Measurements from ENCODE around the gene GRIPAP1. TPM values are rescaled to one million over a fixed set of nuclear protein-coding genes. Genes with fewer than 3 reads are reported as not detected.

GRIPAP1 gene
- total and polyA plus RNA-seq, 2 donors (not counting 3 experiments of a cell fraction or from before 2014, with no cell fraction given), result 25.3 to 49.4 TPM

DNA sequence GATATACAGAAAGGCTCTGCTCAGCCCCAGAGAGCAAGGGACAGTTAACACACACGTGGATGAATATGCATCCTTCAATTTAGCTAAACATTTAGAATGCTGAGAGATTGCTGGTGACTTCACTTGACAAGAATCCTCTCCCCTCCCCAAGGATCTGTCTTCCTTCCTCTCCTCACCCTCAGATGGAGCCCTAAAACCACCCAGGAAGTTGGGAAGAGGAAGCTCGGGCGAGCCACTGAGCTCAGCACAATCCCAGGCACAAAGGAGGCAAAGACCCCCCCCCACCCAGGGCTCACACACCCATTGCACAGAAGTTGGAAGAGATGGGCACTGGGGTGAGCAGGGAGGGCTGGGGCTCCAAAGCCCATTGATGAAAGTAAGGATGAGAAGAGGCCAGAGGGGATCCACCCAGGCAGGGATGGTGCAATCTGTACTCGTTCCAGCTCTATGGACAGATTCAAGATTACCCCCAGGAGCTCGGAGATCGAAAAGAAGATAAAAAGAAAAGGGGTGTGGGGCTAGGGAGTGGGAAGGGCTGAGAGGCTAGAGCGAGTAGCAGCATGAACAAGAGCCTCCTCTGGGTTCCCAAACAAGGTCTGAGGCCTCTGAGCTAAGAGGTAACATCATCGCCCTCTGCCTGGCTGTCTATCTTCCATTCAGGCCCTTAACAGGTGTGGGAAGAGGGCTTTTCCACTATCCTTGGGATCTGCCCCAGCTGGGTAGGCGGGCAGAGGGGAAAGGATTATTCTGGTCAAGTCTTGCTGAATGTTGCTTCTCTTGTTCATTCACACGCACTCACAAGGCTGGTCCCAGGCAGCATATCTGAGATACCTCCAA, 39.9 kb upstream of the GRIPAP1 start:
- TSS peak; percentile 43 for BruUV-seq (replicated peaks)
- peak; percentile 88 for FAIRE-seq
- CTCF ChIA-PET, result interaction anchor here (0.7 to 3.3 kb wide), 2 partner anchors 65 to 70 kb away, joined by 3 to 17 read pairs; partner anchors contain the start of gene KCND1

DNA sequence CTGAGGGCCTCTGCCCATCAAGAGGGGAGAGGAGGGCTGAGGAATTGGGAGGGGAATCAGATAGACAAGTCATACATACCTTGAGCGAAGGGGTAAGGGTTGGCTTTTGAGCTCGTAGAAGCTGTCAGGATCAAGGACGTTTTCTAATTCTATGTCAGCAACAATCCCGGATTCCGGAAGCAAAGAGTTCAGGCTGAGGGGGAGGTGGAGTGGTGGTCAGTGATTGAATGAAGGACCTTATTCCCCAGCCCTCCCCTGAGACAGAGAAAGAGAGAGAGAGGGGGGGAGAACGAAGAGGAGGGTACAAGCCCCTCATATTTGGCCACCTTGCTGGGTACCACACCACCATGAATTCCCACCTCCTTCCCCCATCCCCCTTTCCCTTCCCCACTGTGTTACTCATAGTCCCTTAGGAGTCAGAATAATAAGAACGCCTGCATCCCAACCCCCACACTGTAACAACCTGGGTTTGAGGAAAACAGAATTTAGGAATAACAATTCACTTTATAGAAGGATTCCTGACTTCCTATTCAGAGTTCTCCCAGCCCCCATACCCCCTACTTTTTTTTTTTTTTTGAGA, 38.4 kb upstream of the GRIPAP1 start:
- Histone ChIP-seq H3K36me3 (ENCODE audit: control insufficient read depth in 2 of 2, extremely low read depth in 1 of 2, insufficient read depth in 2 of 2, low read length in 2 of 2) (peaks cover 5 to 8% of the 10 kb centered on the region in 2 experiments), H3K9ac (replicated peaks; ENCODE audit: extremely low read depth, insufficient read depth, low read length) (peak overlapping the region; percentile 41), H3K9me1 (replicated peaks; ENCODE audit: control insufficient read depth, extremely low read depth, insufficient read depth, low read length) (no peaks in the 10 kb centered on the region), H2AFZ (ENCODE audit: low read depth, low read length) (no peak overlapping the region), H4K20me1 (replicated peaks; ENCODE audit: control insufficient read depth, extremely low read depth, insufficient read depth, low read length) (no peaks in the 10 kb centered on the region), H3K79me2 (ENCODE audit: control insufficient read depth, insufficient read depth, low read length) (peaks cover 29% of the 10 kb centered on the region), H3K27me3 (ENCODE audit: control insufficient read depth in 2 of 2, insufficient read depth in 2 of 2, low read length in 2 of 2) (no peaks in the 10 kb centered on the region), H3K4me2 (ENCODE audit: insufficient read depth, low read length) (peak overlapping the region; percentile 37), H3K4me3 (replicated peaks in 1 of 3; ENCODE audit: insufficient read depth in 1 of 3, low read depth in 1 of 3, low read length in 3 of 3) (peak overlapping the region in 2 of 3 experiments; percentile 19 to 23), H3K4me1 (ENCODE audit: control insufficient read depth, extremely low read depth, insufficient read depth, low read length) (peaks cover 33% of the 10 kb centered on the region), H3K9me3 (replicated peaks; ENCODE audit: control insufficient read depth, insufficient read depth, low read length) (no peaks in the 10 kb centered on the region), H3K27ac (ENCODE audit: insufficient read depth, low read depth, low read length) (peak overlapping the region; percentile 42)
- TF ChIP-seq EZH2 (IDR thresholded peaks at IDR 0.05; ENCODE audit: borderline replicate concordance, low read depth, low read length, severe bottlenecking), result no peak
- no peak for TF ChIP-seq GATA2 (IDR thresholded peaks at IDR 0.05; ENCODE audit: insufficient read depth, insufficient read length, low read depth, low read length)
- TF ChIP-seq MYC (IDR thresholded peaks at IDR 0.05; ENCODE audit: low read depth, low read length), result no peak
- TF ChIP-seq JUN (IDR thresholded peaks at IDR 0.05; ENCODE audit: borderline replicate concordance, insufficient read depth, insufficient read length, low read depth), result no peak
- no peak for TF ChIP-seq POLR2A (IDR thresholded peaks at IDR 0.05; ENCODE audit: low read depth, low read length)
- TF ChIP-seq, protein P1, sequence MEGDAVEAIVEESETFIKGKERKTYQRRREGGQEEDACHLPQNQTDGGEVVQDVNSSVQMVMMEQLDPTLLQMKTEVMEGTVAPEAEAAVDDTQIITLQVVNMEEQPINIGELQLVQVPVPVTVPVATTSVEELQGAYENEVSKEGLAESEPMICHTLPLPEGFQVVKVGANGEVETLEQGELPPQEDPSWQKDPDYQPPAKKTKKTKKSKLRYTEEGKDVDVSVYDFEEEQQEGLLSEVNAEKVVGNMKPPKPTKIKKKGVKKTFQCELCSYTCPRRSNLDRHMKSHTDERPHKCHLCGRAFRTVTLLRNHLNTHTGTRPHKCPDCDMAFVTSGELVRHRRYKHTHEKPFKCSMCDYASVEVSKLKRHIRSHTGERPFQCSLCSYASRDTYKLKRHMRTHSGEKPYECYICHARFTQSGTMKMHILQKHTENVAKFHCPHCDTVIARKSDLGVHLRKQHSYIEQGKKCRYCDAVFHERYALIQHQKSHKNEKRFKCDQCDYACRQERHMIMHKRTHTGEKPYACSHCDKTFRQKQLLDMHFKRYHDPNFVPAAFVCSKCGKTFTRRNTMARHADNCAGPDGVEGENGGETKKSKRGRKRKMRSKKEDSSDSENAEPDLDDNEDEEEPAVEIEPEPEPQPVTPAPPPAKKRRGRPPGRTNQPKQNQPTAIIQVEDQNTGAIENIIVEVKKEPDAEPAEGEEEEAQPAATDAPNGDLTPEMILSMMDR (IDR thresholded peaks at IDR 0.05; ENCODE audit: extremely low read depth in 1 of 2, insufficient read depth in 1 of 2, low read depth in 1 of 2, low read length in 2 of 2), result no peak
- TF ChIP-seq, protein P2, sequence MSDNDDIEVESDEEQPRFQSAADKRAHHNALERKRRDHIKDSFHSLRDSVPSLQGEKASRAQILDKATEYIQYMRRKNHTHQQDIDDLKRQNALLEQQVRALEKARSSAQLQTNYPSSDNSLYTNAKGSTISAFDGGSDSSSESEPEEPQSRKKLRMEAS (IDR thresholded peaks at IDR 0.05; ENCODE audit: insufficient read depth, insufficient read length), result no peak
- TF ChIP-seq FOS (IDR thresholded peaks at IDR 0.05; ENCODE audit: borderline replicate concordance, insufficient read depth, low read length), result no peak
- TF ChIP-seq POLR2AphosphoS5 (IDR thresholded peaks at IDR 0.05; ENCODE audit: insufficient read depth, low read depth, low read length), result no peak
- ChIA-PET CTCF (interaction anchor here (1.1 kb wide), 1 partner anchor 38 kb away, joined by 3 read pairs; the partner anchor contains the start of gene GRIPAP1), POLR2A (no interaction called here)
- BruUV-seq (replicated peaks), result TSS peak; percentile 13
- DNase-seq (ENCODE audit: low read depth, low spot score) (peak; percentile 30), FAIRE-seq (no peak)
- intact Hi-C loops (cut with micrococcal nuclease) (loop anchor here (5.0 kb wide), 1 partner anchor 122 kb away; the partner anchor contains the start of gene MAGIX), dilution Hi-C loops (cut with MboI; ENCODE audit: extremely low pct_ligation_motif_present, low sequenced_read_pairs) (no loop called here)

More for the DNA sequence above, 39.9 kb upstream of the GRIPAP1 start:
- peak; percentile 36 for TF ChIP-seq GATA2 (IDR thresholded peaks at IDR 0.05; ENCODE audit: insufficient read depth, insufficient read length, low read depth, low read length)
- no peak for TF ChIP-seq MYC (IDR thresholded peaks at IDR 0.05; ENCODE audit: low read depth, low read length)
- TF ChIP-seq POLR2A (IDR thresholded peaks at IDR 0.05; ENCODE audit: low read depth, low read length), result no peak
- intact Hi-C loops (cut with micrococcal nuclease), result loop anchor here (2.0 to 5.0 kb wide), 4 partner anchors 59 to 241 kb away; partner anchors contain the start of gene MAGIX
- no peaks in the 10 kb centered on the region for H3K27me3 ChIP-seq (ENCODE audit: control insufficient read depth in 2 of 2, insufficient read depth in 2 of 2, low read length in 2 of 2)
- no peaks in the 10 kb centered on the region for H4K20me1 ChIP-seq (replicated peaks; ENCODE audit: control insufficient read depth, extremely low read depth, insufficient read depth, low read length)
- H3K9ac ChIP-seq (replicated peaks; ENCODE audit: extremely low read depth, insufficient read depth, low read length), result peak overlapping the region; percentile 80
- H3K79me2 ChIP-seq (ENCODE audit: control insufficient read depth, insufficient read depth, low read length), result peaks cover 29% of the 10 kb centered on the region
- peak overlapping the region; percentile 61 for H3K4me2 ChIP-seq (ENCODE audit: insufficient read depth, low read length)
- H3K27ac ChIP-seq (ENCODE audit: insufficient read depth, low read depth, low read length), result peak overlapping the region; percentile 86
- H3K36me3 ChIP-seq (ENCODE audit: control insufficient read depth in 2 of 2, extremely low read depth in 1 of 2, insufficient read depth in 2 of 2, low read length in 2 of 2), result peaks cover 5 to 8% of the 10 kb centered on the region in 2 experiments
- peak; percentile 41 for DNase-seq (ENCODE audit: low read depth, low spot score)
- H3K4me3 ChIP-seq (replicated peaks in 1 of 3; ENCODE audit: insufficient read depth in 1 of 3, low read depth in 1 of 3, low read length in 3 of 3), result peak overlapping the region; percentile 66 to 86 (median 70)
- dilution Hi-C loops (cut with MboI; ENCODE audit: extremely low pct_ligation_motif_present, low sequenced_read_pairs), result no loop called here
- POLR2A ChIA-PET, result interaction anchor here (0.6 kb wide), 1 partner anchor 96 kb away, joined by 5 read pairs; no protein-coding TSS in a partner anchor
- peaks cover 33% of the 10 kb centered on the region for H3K4me1 ChIP-seq (ENCODE audit: control insufficient read depth, extremely low read depth, insufficient read depth, low read length)
- H3K9me3 ChIP-seq (replicated peaks; ENCODE audit: control insufficient read depth, insufficient read depth, low read length), result no peaks in the 10 kb centered on the region
- no peak overlapping the region for H2AFZ ChIP-seq (ENCODE audit: low read depth, low read length)
- H3K9me1 ChIP-seq (replicated peaks; ENCODE audit: control insufficient read depth, extremely low read depth, insufficient read depth, low read length), result no peaks in the 10 kb centered on the region

All from endothelial cell of umbilical vein (primary cell).